GM12875 (cell line): Measurements from ENCODE around the gene DOCK7.

Source experiments
- H3K4me3 ChIP-seq: one replicate; pipeline ENCODE4 v1.5.1; 2011; ENCODE audit warnings: low read depth, low read length, control low read depth
- TF ChIP-seq, protein P1 (sequence below): IDR thresholded peaks from 2 replicates; pipeline ENCODE4 v1.5.1; 2011; ENCODE audit warnings: low read depth, mild to moderate bottlenecking, control low read depth, inconsistent platforms, low read length, moderate library complexity, borderline replicate concordance; ENCODE audit not compliant: insufficient read depth

The DOCK7 gene, protein sequence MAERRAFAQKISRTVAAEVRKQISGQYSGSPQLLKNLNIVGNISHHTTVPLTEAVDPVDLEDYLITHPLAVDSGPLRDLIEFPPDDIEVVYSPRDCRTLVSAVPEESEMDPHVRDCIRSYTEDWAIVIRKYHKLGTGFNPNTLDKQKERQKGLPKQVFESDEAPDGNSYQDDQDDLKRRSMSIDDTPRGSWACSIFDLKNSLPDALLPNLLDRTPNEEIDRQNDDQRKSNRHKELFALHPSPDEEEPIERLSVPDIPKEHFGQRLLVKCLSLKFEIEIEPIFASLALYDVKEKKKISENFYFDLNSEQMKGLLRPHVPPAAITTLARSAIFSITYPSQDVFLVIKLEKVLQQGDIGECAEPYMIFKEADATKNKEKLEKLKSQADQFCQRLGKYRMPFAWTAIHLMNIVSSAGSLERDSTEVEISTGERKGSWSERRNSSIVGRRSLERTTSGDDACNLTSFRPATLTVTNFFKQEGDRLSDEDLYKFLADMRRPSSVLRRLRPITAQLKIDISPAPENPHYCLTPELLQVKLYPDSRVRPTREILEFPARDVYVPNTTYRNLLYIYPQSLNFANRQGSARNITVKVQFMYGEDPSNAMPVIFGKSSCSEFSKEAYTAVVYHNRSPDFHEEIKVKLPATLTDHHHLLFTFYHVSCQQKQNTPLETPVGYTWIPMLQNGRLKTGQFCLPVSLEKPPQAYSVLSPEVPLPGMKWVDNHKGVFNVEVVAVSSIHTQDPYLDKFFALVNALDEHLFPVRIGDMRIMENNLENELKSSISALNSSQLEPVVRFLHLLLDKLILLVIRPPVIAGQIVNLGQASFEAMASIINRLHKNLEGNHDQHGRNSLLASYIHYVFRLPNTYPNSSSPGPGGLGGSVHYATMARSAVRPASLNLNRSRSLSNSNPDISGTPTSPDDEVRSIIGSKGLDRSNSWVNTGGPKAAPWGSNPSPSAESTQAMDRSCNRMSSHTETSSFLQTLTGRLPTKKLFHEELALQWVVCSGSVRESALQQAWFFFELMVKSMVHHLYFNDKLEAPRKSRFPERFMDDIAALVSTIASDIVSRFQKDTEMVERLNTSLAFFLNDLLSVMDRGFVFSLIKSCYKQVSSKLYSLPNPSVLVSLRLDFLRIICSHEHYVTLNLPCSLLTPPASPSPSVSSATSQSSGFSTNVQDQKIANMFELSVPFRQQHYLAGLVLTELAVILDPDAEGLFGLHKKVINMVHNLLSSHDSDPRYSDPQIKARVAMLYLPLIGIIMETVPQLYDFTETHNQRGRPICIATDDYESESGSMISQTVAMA (N-terminal part only)

DNA sequence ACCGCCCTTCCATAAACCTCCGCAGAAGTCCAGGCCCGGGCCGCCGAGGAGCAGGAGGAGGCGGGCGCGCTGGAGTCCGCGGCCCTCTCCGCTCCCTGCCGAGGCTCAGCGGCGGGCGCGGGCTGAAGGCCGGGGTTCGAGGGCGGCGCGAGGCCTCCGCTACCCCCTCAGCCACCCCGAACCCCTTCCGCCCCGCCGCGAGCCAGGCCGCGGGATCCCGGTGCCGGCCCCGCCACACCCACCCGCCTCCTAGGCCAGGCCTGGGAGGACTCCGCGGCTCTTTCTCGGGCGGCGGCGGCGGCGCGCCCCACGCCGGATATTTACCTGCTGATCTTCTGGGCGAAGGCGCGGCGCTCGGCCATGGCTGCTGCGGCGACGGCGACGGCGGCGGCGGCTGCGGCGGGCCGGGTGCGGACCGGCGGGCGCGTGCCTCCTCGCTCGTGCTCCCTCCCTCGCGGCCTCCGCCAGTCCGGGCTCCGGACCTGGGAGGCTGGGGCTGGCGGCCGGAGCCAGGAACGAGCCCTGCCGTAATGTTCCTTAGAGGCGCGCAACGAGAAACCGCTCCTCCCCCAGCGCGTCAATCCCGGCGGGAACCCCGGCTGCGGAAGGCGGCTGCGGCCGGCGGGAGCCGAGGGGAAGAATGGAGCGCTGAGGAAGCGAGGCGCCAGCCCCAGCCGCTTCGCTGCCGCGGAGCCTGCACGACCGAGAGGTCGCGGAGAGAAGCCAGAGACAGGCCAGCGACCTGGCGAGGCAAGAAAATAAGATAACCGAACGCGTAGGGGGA, at the start of gene DOCK7:
DOCK7 (minus strand) TSS at position 484 of the 784 bp plus-strand sequence; CDS start at position 362, 122 bp downstream.
- TF ChIP-seq, protein P1, sequence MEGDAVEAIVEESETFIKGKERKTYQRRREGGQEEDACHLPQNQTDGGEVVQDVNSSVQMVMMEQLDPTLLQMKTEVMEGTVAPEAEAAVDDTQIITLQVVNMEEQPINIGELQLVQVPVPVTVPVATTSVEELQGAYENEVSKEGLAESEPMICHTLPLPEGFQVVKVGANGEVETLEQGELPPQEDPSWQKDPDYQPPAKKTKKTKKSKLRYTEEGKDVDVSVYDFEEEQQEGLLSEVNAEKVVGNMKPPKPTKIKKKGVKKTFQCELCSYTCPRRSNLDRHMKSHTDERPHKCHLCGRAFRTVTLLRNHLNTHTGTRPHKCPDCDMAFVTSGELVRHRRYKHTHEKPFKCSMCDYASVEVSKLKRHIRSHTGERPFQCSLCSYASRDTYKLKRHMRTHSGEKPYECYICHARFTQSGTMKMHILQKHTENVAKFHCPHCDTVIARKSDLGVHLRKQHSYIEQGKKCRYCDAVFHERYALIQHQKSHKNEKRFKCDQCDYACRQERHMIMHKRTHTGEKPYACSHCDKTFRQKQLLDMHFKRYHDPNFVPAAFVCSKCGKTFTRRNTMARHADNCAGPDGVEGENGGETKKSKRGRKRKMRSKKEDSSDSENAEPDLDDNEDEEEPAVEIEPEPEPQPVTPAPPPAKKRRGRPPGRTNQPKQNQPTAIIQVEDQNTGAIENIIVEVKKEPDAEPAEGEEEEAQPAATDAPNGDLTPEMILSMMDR = no peak
- H3K4me3 ChIP-seq = peak within 1 kb of the TSS; percentile 68

DNA sequence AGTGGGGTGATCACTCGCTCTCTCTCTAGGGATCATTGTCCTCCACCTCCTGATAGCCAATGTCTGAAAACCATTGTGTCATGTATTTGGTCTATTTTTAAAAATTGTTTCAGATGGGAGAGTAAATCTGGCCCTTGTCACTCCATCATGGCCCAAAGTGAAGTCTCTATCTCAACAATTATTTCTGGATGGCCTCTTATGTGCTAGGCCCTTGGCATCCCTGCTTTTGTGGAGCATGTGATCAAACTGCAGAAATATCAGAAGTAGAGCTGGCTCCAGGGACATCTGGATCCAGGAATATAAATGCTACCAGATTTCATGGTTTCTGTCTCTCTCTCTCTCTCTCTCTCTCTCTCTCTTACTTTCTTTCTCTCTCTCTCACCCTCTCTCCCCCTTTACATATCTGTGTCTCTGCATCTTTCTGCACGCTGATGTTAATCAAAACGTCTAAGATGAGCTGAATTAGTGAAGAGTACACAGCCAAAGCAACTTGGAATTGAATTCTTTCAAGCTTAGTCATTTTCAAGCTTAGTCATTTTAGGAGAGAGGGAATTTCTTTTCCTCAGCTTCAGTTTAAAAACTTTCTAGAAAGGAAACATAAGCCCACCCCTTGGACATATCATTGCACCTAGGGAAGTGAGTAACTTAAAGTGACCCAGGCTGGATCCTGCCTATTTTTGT, 47.4 kb upstream of the DOCK7 start:
- H3K4me3 ChIP-seq = no peak overlapping the region
- TF ChIP-seq, protein P1 = no peak

DNA sequence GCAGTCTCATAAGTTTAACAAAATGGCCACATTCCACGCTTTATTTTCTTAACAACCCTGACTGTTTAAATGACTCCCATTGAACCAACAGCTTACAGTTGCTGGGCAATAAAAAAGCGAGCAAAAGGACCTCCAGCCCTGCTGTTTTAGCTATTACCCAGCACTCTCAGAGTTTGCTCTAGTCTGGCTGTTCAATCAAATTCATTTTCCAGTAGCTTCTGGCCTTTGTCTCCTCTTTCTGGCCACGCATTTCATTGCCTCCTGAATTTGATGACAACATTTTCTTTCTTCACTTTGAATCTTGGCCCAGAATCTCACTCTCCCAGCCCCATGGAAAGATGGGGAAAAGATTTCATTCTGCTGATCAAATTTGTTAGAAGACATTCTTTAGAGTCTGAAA, 44.1 kb upstream of the DOCK7 start:
- TF ChIP-seq, protein P1 = no peak

DNA sequence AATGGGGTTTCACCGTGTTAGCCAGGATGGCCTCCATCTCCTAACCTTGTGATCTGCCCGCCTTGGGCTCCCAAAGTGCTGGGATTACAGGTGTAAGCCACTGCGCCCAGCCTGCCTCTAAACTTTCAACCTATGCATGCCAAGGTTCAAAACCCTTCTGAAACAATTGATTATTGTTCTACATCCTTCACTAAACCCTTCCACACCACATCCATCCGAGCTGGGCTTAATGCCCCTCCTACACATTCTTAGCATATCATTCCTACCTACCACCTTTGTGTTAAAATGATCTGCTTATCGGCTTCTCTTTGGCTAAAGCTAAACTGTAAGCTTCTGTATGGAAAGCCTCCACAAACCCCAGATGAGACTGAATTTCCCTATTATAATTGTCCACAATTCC, 40.8 kb upstream of the DOCK7 start:
- H3K4me3 ChIP-seq = no peak overlapping the region
- TF ChIP-seq, protein P1 = no peak

More for the DNA sequence above, 44.1 kb upstream of the DOCK7 start:
- no peak overlapping the region for H3K4me3 ChIP-seq

DNA sequence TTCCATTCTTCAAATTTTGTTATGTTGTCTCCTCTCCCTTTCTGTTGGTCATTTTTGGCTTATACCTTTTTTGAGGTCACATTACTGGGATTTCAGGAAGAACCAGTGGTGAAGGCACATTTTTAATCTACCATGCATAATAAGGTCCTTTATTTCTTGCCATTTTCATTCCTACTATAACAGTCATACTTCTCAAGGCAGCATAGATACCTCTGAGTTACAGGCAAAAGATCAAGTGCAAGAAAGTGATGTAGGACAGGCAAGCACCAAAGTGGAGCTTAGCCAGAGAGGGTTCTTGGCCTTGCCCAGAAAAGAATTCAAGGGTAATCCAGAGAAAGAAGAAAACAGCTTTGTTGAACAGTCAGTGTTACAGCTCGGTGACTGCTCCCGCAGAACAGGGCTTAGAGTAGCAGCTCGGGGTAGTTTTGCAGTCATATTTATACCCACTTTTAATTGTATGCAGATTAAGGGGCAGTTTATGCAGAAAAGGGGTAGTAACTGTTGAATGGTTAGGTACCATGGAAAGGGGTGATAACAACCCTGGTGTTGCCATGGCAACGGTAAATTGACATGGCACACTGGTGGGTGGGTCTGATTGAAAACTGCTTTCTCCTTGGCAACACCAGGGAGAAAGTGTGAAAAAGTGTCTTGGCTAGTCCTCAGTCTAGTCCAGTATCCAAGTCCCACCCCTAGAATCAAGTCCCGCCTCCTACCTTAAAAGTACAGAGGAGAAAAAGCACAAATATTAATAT, 39.6 kb upstream of the DOCK7 start:
- TF ChIP-seq, protein P1 = no peak
- no peak overlapping the region for H3K4me3 ChIP-seq
